ENCODE measurements around the gene PRKAR1B.

The PRKAR1B gene

GRCh38 chr7:739983-740942, 13.2 kb upstream of the PRKAR1B start:
- no peak for DNase-seq

- no peak for DNase-seq
Observed at GRCh38 chr7:739455-739982, 12.4 kb upstream of the PRKAR1B start.

GRCh38 chr7:738723-739454, 11.8 kb upstream of the PRKAR1B start:
- DNase-seq, result no peak

- DNase-seq, result no peak
Observed at GRCh38 chr7:738241-738640, 11.2 kb upstream of the PRKAR1B start.

- DNase-seq, result no peak
Observed at GRCh38 chr7:734808-735207, 7.7 kb upstream of the PRKAR1B start.

GRCh38 chr7:734214-734613, 7.1 kb upstream of the PRKAR1B start:
- no peak for DNase-seq

- DNase-seq, result no peak
Observed at GRCh38 chr7:732556-732955, 5.5 kb upstream of the PRKAR1B start.

- DNase-seq, result no peak
Observed at GRCh38 chr7:732094-732541, 5.0 kb upstream of the PRKAR1B start.

- no peak for DNase-seq
Observed at GRCh38 chr7:731440-732085, 4.5 kb upstream of the PRKAR1B start.

- DNase-seq, result no peak
Observed at GRCh38 chr7:730501-731439, 3.7 kb upstream of the PRKAR1B start.

GRCh38 chr7:729140-730000, 2.3 kb upstream of the PRKAR1B start:
- no peak for DNase-seq

GRCh38 chr7:728602-729001, 1.5 kb upstream of the PRKAR1B start:
- no peak for DNase-seq

- DNase-seq, result no peak
Observed at GRCh38 chr7:727806-728460, 852 bp upstream of the PRKAR1B start.

GRCh38 chr7:726854-727103, 302 bp downstream of the PRKAR1B start:
- no peak for DNase-seq

- peak; percentile 88 for DNase-seq
Observed at GRCh38 chr7:726084-726853, 812 bp downstream of the PRKAR1B start, which contains the start of gene DNAAF5. Gene DNAAF5, plus strand, starts transcription at chr7:726699. Its CDS starts 22 bp downstream, at chr7:726721.

GRCh38 chr7:725223-726005, 1.7 kb downstream of the PRKAR1B start:
- DNase-seq, result peak; percentile 80

GRCh38 chr7:724298-724697, 2.8 kb downstream of the PRKAR1B start:
- no peak for DNase-seq

GRCh38 chr7:723541-723940, 3.5 kb downstream of the PRKAR1B start:
- DNase-seq, result no peak
